ENCODE results near the gene HAUS8. TPM values are rescaled to one million over a fixed set of nuclear protein-coding genes. Genes with fewer than 3 reads are reported as not detected.

The HAUS8 gene
- total RNA-seq, 1 experiment from 2014 or later, result 66.4 TPM

DNA sequence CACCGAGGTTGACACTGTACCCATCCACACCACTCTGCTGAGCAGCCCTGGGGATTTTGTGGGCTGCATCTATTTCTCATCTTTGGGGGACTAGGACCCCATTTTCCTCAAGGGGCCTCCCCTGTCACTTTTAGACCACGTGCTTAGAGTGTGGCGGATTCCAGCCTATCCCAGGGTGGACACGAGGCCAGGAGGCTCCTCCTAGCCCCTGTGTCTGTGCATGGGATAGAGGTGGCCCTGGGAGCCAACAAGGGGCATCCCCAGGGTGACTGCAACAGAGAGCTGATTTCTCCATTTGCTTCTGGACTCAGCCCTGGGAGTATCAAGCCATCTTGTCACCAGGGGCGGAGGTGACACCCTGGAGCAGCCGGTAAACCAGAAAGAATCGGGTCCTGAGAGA lies 72.8 kb downstream of the HAUS8 start:
- BruUV-seq (replicated peaks), result no TSS peak
- POLR2A ChIA-PET (ENCODE audit: low non-redundant PET), result no interaction called here
- H3K36me3 ChIP-seq (ENCODE audit: insufficient read depth, low read length, poor library complexity, severe bottlenecking), result no peaks in the 10 kb centered on the region

DNA sequence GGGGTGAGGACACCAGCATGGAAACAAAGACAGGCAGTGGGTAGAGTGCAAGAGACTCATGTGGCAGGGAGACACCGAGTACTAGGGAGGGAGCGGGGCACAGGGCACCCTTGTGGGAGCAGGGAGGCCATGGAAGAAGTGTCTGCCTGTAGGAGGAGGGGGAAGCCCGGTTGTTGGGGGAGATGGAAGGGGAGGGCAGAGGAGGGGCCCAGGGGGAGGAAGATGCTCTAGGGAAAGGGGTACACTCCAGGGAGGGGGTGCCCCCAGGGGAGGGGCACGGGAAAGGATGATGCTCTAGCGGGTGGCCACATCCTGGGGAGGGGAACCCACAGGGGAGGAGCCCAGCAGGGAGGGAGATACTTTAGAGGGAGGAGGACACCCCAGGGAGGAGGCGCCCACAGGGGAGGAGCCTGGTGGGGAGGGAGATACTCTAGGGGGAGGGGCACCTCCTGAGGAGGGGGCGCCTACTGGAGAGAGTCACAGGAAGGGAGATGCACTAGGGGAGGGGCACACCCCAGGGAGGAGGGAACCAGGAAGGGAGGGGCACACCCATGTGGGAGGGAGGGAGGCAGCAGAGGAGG lies 73.6 kb downstream of the HAUS8 start:
- no peaks in the 10 kb centered on the region for H3K9me3 ChIP-seq (ENCODE audit: low read depth, low read length, poor library complexity, severe bottlenecking)
- no peak for TF ChIP-seq EZH2 (IDR thresholded peaks at IDR 0.05; ENCODE audit: borderline replicate concordance, low read depth, low read length, poor library complexity, severe bottlenecking)
- TF ChIP-seq, protein P1, sequence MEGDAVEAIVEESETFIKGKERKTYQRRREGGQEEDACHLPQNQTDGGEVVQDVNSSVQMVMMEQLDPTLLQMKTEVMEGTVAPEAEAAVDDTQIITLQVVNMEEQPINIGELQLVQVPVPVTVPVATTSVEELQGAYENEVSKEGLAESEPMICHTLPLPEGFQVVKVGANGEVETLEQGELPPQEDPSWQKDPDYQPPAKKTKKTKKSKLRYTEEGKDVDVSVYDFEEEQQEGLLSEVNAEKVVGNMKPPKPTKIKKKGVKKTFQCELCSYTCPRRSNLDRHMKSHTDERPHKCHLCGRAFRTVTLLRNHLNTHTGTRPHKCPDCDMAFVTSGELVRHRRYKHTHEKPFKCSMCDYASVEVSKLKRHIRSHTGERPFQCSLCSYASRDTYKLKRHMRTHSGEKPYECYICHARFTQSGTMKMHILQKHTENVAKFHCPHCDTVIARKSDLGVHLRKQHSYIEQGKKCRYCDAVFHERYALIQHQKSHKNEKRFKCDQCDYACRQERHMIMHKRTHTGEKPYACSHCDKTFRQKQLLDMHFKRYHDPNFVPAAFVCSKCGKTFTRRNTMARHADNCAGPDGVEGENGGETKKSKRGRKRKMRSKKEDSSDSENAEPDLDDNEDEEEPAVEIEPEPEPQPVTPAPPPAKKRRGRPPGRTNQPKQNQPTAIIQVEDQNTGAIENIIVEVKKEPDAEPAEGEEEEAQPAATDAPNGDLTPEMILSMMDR (conservative IDR thresholded peaks at IDR 0.05; ENCODE audit: low read depth, low read length), result no peak
- no peaks in the 10 kb centered on the region for H3K36me3 ChIP-seq (ENCODE audit: insufficient read depth, low read length, poor library complexity, severe bottlenecking)
- H3K4me1 ChIP-seq (ENCODE audit: insufficient read depth, low read length, poor library complexity, severe bottlenecking), result no peaks in the 10 kb centered on the region
- no peak overlapping the region for H3K4me3 ChIP-seq (ENCODE audit: low read depth, low read length, poor library complexity, severe bottlenecking)
- ChIA-PET POLR2A (ENCODE audit: low non-redundant PET) (no interaction called here), CTCF (no interaction called here)
- intact Hi-C loops (cut with micrococcal nuclease; ENCODE audit: unreplicated experiment), result no loop called here
- no peak for DNase-seq (ENCODE audit: low spot score)
- H3K27ac ChIP-seq (ENCODE audit: low read depth, low read length, poor library complexity, severe bottlenecking), result no peak overlapping the region
- H3K27me3 ChIP-seq (replicated peaks; ENCODE audit: insufficient read depth, low read depth, low read length, poor library complexity), result no peaks in the 10 kb centered on the region
- no TSS peak for BruUV-seq (replicated peaks)

More for the DNA sequence above, 72.8 kb downstream of the HAUS8 start:
- no peak for DNase-seq (ENCODE audit: low spot score)
- Histone ChIP-seq H3K27ac (ENCODE audit: low read depth, low read length, poor library complexity, severe bottlenecking) (no peak overlapping the region), H3K4me3 (ENCODE audit: low read depth, low read length, poor library complexity, severe bottlenecking) (no peak overlapping the region), H3K4me1 (ENCODE audit: insufficient read depth, low read length, poor library complexity, severe bottlenecking) (no peaks in the 10 kb centered on the region), H3K27me3 (replicated peaks; ENCODE audit: insufficient read depth, low read depth, low read length, poor library complexity) (no peaks in the 10 kb centered on the region), H3K9me3 (ENCODE audit: low read depth, low read length, poor library complexity, severe bottlenecking) (no peaks in the 10 kb centered on the region)
- TF ChIP-seq, protein P1 (conservative IDR thresholded peaks at IDR 0.05; ENCODE audit: low read depth, low read length), result no peak
- TF ChIP-seq EZH2 (IDR thresholded peaks at IDR 0.05; ENCODE audit: borderline replicate concordance, low read depth, low read length, poor library complexity, severe bottlenecking), result no peak
- CTCF ChIA-PET, result no interaction called here
- intact Hi-C loops (cut with micrococcal nuclease; ENCODE audit: unreplicated experiment), result no loop called here

Other genes with a start within 250 kb of the HAUS8 start
- 76.7 and 80.0 TPM in 2 replicates for gene SIN3B, start 246.1 kb downstream of the HAUS8 start, total RNA-seq (2021)
- not detected in 2 replicates for gene F2RL3, start 186.5 kb downstream of the HAUS8 start, total RNA-seq (2021)
- gene CPAMD8, start 48.6 kb downstream of the HAUS8 start, total RNA-seq (2021), result 0.82 and 1.0 TPM in 2 replicates
- gene MYO9B, start 325 bp upstream of the HAUS8 start, total RNA-seq (2021), result 85.2 and 85.4 TPM in 2 replicates
- 32.1 and 33.2 TPM in 2 replicates for gene USE1, start 139.9 kb upstream of the HAUS8 start, total RNA-seq (2021)
- 8.2 and 14.8 TPM in 2 replicates for gene OCEL1, start 150.8 kb upstream of the HAUS8 start, total RNA-seq (2021)
- 26.3 and 32.9 TPM in 2 replicates for gene NR2F6, start 170.5 kb upstream of the HAUS8 start, total RNA-seq (2021)
- gene USHBP1, start 189.3 kb upstream of the HAUS8 start, total RNA-seq (2021), result 0.61 TPM in 1 of 2 replicates, not detected in the other
- gene BABAM1, start 192.0 kb upstream of the HAUS8 start, total RNA-seq (2021), result 136 and 147 TPM in 2 replicates
- 15.8 and 17.5 TPM in 2 replicates for gene ANKLE1, start 206.4 kb upstream of the HAUS8 start, total RNA-seq (2021)
- 11.0 and 16.8 TPM in 2 replicates for gene ABHD8, start 228.0 kb upstream of the HAUS8 start, total RNA-seq (2021)
- gene MRPL34, start 230.4 kb upstream of the HAUS8 start, total RNA-seq (2021), result 91.8 and 93.1 TPM in 2 replicates
- 67.2 and 68.5 TPM in 2 replicates for gene DDA1, start 234.1 kb upstream of the HAUS8 start, total RNA-seq (2021)

All from A673 (cell line).